Panc1 (cell line): ENCODE data around the gene FCN2. TPM values are rescaled to one million over a fixed set of nuclear protein-coding genes. Genes with fewer than 3 reads are reported as not detected.

Source experiments
- ATAC-seq: fragments of 200-7000 bp; cut with Tn5 transposase; 2 replicates; pipeline ENCODE4 v1.9.1; 2020; ENCODE audit warnings: mild to moderate bottlenecking, moderate library complexity
- BruUV-seq: library from RNA; stranded (reverse); fragments of 400-500 nt; replicated peaks from 2 replicates; lab custom pipeline; 2021; lab: Mats Ljungman, UMichigan
- CTCF ChIA-PET: fragments of 300-600 bp; sonication (Branson Sonifier 250); formaldehyde crosslinking; loops from one replicate; lab custom pipeline; 2022; ENCODE audit warnings: antibody characterized with exemption; lab: Charles Lee
- POLR2A ChIA-PET: fragments of 300-600 bp; sonication (Branson Sonifier 250); formaldehyde crosslinking; loops from one replicate; lab custom pipeline; 2022; ENCODE audit warnings: antibody characterized with exemption; lab: Charles Lee
- DNase-seq: peaks from one replicate; pipeline ENCODE4 v3.0.0-alpha.2; 2010; ENCODE audit warnings: low read depth, low spot score
- H3K27ac ChIP-seq: 2 replicates; pipeline ENCODE4 v1.5.1; 2011; ENCODE audit warnings: mild to moderate bottlenecking, low read length, inconsistent platforms
- H3K27me3 ChIP-seq: fragments of 200-500 bp; sonication (Bioruptor generic); 2 replicates; pipeline ENCODE4 v1.6.0; 2014; ENCODE audit warnings: low read length, inconsistent platforms; ENCODE audit not compliant: control insufficient read depth, insufficient read depth
- H3K36me3 ChIP-seq: fragments of 200-500 bp; sonication (Bioruptor generic); 2 replicates; pipeline ENCODE4 v1.5.1; 2014; ENCODE audit warnings: inconsistent platforms, mild to moderate bottlenecking, low read length, moderate library complexity; ENCODE audit not compliant: control insufficient read depth, insufficient read depth
- H3K4me1 ChIP-seq: 2 replicates; pipeline ENCODE4 v1.5.1; 2011; ENCODE audit warnings: inconsistent platforms, mild to moderate bottlenecking, low read length, moderate library complexity; ENCODE audit not compliant: control insufficient read depth, insufficient read depth
- H3K4me3 ChIP-seq, 2 experiments: 2 replicates each; pipeline ENCODE4 v1.5.1; 2011 to 2012; ENCODE audit warnings: low read depth in 2 of 2, low read length in 2 of 2, mild to moderate bottlenecking in 2 of 2, inconsistent platforms in 1 of 2, moderate library complexity in 1 of 2
- H3K9me3 ChIP-seq: fragments of 200-500 bp; sonication (Bioruptor generic); 2 replicates; pipeline ENCODE4 v1.5.1; 2014; ENCODE audit warnings: low read depth, mild to moderate bottlenecking, inconsistent platforms, low read length, moderate library complexity; ENCODE audit not compliant: control insufficient read depth, insufficient read depth
- CTCF ChIP-seq: fragments of 450-650 bp; IDR thresholded peaks from 2 replicates; pipeline ENCODE4 v1.5.1; 2017; ENCODE audit warnings: mild to moderate bottlenecking
- POLR2AphosphoS5 ChIP-seq: IDR thresholded peaks from 2 replicates; pipeline ENCODE4 v1.6.1; 2012; ENCODE audit warnings: mild to moderate bottlenecking, low read depth, low read length, moderate library complexity
- REST ChIP-seq, 2 experiments: IDR thresholded peaks; 2 replicates each; pipeline ENCODE4 v1.6.1; 2011 to 2012; ENCODE audit warnings: low read depth in 2 of 2, control low read depth in 1 of 2, low read length in 1 of 2, mild to moderate bottlenecking in 1 of 2, moderate library complexity in 1 of 2; ENCODE audit not compliant: insufficient read depth in 1 of 2
- SIN3A ChIP-seq: IDR thresholded peaks from 2 replicates; pipeline ENCODE4 v1.6.1; 2012; ENCODE audit warnings: low read depth, mild to moderate bottlenecking, low read length, moderate library complexity, borderline replicate concordance; ENCODE audit not compliant: insufficient read depth
- TCF7L2 ChIP-seq: IDR thresholded peaks from 2 replicates; pipeline ENCODE4 v1.6.1; 2011; ENCODE audit warnings: mild to moderate bottlenecking, low read depth, low read length, inconsistent platforms
- in situ Hi-C: cut with HindIII; loops from 2 replicates; pipeline ENCODE4 v1.10.0; 2016; ENCODE audit warnings: low sequenced_read_pairs, low pct_unique_long_range_greater_than_20kb
- intact Hi-C: fragments of 100-400 bp; cut with micrococcal nuclease; formaldehyde crosslinking; loops from one replicate; pipeline ENCODE4 v1.10.0; 2022; ENCODE audit not compliant: unreplicated experiment
- total RNA-seq: library from RNA; stranded (reverse); gene quantifications from one replicate; pipeline ENCODE4 v1.2.1, GENCODE V29; 2021; ENCODE audit not compliant: unreplicated experiment

The FCN2 gene
- total RNA-seq, 1 experiment from 2014 or later = not detected

GRCh38 chr9:134852906-134853654 is 27.5 kb upstream of the FCN2 start:
- DNase-seq = no peak
- Histone ChIP-seq H3K4me1 (no peaks in the 10 kb centered on the region), H3K4me3 (no peak overlapping the region), H3K27me3 (no peaks in the 10 kb centered on the region; the same call in 1 of the 2 replicates), H3K9me3 (no peaks in the 10 kb centered on the region), H3K36me3 (no peaks in the 10 kb centered on the region), H3K27ac (no peak overlapping the region)
- ChIA-PET CTCF (no interaction called here), POLR2A (no interaction called here)
- TF ChIP-seq REST (IDR thresholded peaks at IDR 0.05; ENCODE audit: insufficient read depth in 1 of 2, low read depth in 2 of 2, low read length in 1 of 2) (no peak), TCF7L2 (no peak), CTCF (no peak), POLR2AphosphoS5 (no peak), SIN3A (no peak)
- intact Hi-C loops = no loop called here
- in situ Hi-C loops = no loop called here
- BruUV-seq = no TSS peak
- ATAC-seq = no peak

GRCh38 chr9:134853893-134854292 is 26.7 kb upstream of the FCN2 start:
- in situ Hi-C loops = no loop called here
- H3K9me3 ChIP-seq = no peaks in the 10 kb centered on the region
- H3K27ac ChIP-seq = no peak overlapping the region
- ChIA-PET POLR2A (no interaction called here), CTCF (no interaction called here)
- no peak overlapping the region for H3K4me3 ChIP-seq
- H3K27me3 ChIP-seq = no peaks in the 10 kb centered on the region; the same call in 1 of the 2 replicates
- H3K4me1 ChIP-seq = no peaks in the 10 kb centered on the region
- no peaks in the 10 kb centered on the region for H3K36me3 ChIP-seq
- no peak for DNase-seq
- BruUV-seq = no TSS peak
- no peak for ATAC-seq
- intact Hi-C loops = no loop called here
- no peak for TF ChIP-seq SIN3A
- TF ChIP-seq TCF7L2 = no peak
- no peak for TF ChIP-seq REST (IDR thresholded peaks at IDR 0.05; ENCODE audit: insufficient read depth in 1 of 2, low read depth in 2 of 2, low read length in 1 of 2)
- no peak for TF ChIP-seq CTCF
- TF ChIP-seq POLR2AphosphoS5 = no peak
